Measurements from ENCODE around the gene SEC62. TPM values are rescaled to one million over a fixed set of nuclear protein-coding genes. Genes with fewer than 3 reads are reported as not detected.
A peak's percentile ranks its signal among the peaks of the same experiment; 100 is the strongest.
"Not testable (repeated sequence)": the region's sequence is repeated elsewhere in the genome, so short reads cannot be mapped to it uniquely, and the experiment has no call there.

SEC62 gene
- polyA plus RNA-seq, 1 donor from 2014 or later, result 273 TPM

GRCh38 chr3:170019306-170019705 lies 52.7 kb downstream of the SEC62 start:
- not testable (repeated sequence) for H3K4me3 Mint-ChIP-seq, H3K27me3 Mint-ChIP-seq, H3K4me1 Mint-ChIP-seq, H3K9me3 Mint-ChIP-seq, H3K27ac Mint-ChIP-seq, H3K36me3 Mint-ChIP-seq

DNA sequence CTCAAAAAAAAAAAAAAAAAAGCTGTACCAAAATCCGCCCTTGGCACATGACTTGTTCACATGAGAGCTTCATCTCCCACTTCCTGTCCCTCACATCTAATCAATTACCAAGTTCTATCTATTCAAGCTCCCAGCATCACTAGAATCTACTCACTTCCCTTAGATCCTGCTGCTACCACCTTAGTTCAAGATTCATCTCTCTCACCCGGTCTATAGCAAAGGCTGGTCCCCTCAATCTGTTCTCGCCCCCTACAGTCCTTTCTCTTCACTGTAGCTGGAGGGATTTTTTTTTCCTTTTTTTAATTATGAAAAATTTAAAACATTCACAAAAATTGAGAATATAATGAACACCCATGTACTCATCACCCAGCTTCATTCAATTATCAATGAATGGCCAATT lies 54.5 kb downstream of the SEC62 start:
- no peak overlapping the region for H3K27ac Mint-ChIP-seq
- H3K9me3 Mint-ChIP-seq, result no peaks in the 10 kb centered on the region
- H3K36me3 Mint-ChIP-seq, result peaks cover 6% of the 10 kb centered on the region
- no peak overlapping the region for H3K4me3 Mint-ChIP-seq
- H3K27me3 Mint-ChIP-seq, result peaks cover 7% of the 10 kb centered on the region
- H3K4me1 Mint-ChIP-seq, result no peaks in the 10 kb centered on the region

GRCh38 chr3:170022336-170022735 lies 55.7 kb downstream of the SEC62 start:
- Mint-ChIP-seq H3K4me1 (peaks cover 2% of the 10 kb centered on the region in 3 donors), H3K27me3 (peaks cover 7% of the 10 kb centered on the region), H3K27ac (no peak overlapping the region), H3K4me3 (no peak overlapping the region), H3K36me3 (peaks cover 6% of the 10 kb centered on the region), H3K9me3 (no peaks in the 10 kb centered on the region)

GRCh38 chr3:170023165-170023564 lies 56.6 kb downstream of the SEC62 start:
- Mint-ChIP-seq H3K27me3 (peaks cover 7% of the 10 kb centered on the region), H3K4me1 (peaks cover 6 to 8% (median 6%) of the 10 kb centered on the region in 3 donors), H3K4me3 (no peak overlapping the region), H3K27ac (no peak overlapping the region), H3K36me3 (peaks cover 7% of the 10 kb centered on the region), H3K9me3 (no peaks in the 10 kb centered on the region)

- Mint-ChIP-seq H3K27ac (no peak overlapping the region), H3K4me1 (peaks cover 6 to 8% (median 6%) of the 10 kb centered on the region in 3 donors), H3K27me3 (peaks cover 9% of the 10 kb centered on the region), H3K36me3 (peaks cover 7% of the 10 kb centered on the region), H3K9me3 (no peaks in the 10 kb centered on the region), H3K4me3 (no peak overlapping the region)
Measured at GRCh38 chr3:170024581-170024980, 58.0 kb downstream of the SEC62 start.

GRCh38 chr3:170027233-170028102 lies 60.9 kb downstream of the SEC62 start:
- no peaks in the 10 kb centered on the region for H3K9me3 Mint-ChIP-seq
- H3K36me3 Mint-ChIP-seq, result peaks cover 7% of the 10 kb centered on the region
- peaks cover 8% of the 10 kb centered on the region for H3K27me3 Mint-ChIP-seq
- H3K4me1 Mint-ChIP-seq, result peaks cover 6 to 8% (median 6%) of the 10 kb centered on the region in 3 donors
- H3K27ac Mint-ChIP-seq, result peak overlapping the region in 2 of 3 donors; percentile 33 to 89
- H3K4me3 Mint-ChIP-seq, result no peak overlapping the region

GRCh38 chr3:170033489-170033888 lies 66.9 kb downstream of the SEC62 start:
- Mint-ChIP-seq H3K9me3 (no peaks in the 10 kb centered on the region), H3K4me3 (peak overlapping the region in 2 of 4 donors; percentile 25), H3K36me3 (peaks cover 2% of the 10 kb centered on the region), H3K27me3 (peaks cover 3% of the 10 kb centered on the region), H3K27ac (peak overlapping the region in 2 of 3 donors; percentile 16 to 46), H3K4me1 (peaks cover 10 to 11% (median 10%) of the 10 kb centered on the region in 3 donors)

GRCh38 chr3:170037463-170038433 lies 71.1 kb downstream of the SEC62 start, which contains the start of gene GPR160:
Gene GPR160, plus strand, starts transcription at chr3:170037995. Its CDS starts 45,978 bp downstream, at chr3:170083973.
- Mint-ChIP-seq H3K9me3 (no peaks in the 10 kb centered on the region), H3K36me3 (peaks cover 5% of the 10 kb centered on the region), H3K4me1 (peaks cover 24 to 33% (median 25%) of the 10 kb centered on the region in 3 donors), H3K27me3 (no peaks in the 10 kb centered on the region), H3K4me3 (peak within 1 kb of the TSS; percentile 89 to 97 (median 95)), H3K27ac (peak within 1 kb of the TSS; percentile 89 to 92 (median 90))

DNA sequence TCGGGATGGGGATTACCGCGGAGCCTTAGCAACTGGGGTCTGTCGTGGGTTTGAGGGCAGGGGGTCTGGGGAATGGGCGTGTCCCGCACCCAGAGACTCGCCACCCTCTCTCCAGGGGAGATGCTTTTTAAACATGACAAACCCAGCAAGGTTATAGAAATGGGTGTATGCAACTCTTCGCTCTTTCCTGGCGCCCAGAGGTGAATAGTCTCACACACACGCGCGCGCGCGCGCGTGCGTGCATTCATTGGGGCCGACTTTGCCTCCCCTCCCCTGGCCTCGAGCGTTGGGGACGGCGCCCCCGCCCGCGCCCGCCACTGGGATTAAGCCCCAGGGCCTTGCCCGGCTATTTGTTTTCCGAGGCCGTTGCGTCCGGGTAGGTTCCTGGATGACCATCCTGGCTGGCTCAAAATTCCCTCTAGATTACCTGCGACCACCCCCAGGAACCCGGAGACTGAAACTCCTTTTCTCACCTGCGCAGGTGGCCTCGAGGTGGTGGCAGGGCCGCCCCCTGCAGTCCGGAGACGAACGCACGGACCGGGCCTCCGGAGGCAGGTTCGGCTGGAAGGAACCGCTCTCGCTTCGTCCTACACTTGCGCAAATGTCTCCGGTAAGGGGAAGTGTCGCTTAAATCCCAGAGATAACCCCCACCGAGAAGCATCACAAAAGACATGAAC lies 72.0 kb downstream of the SEC62 start:
- Mint-ChIP-seq H3K27me3 (no peaks in the 10 kb centered on the region), H3K9me3 (no peaks in the 10 kb centered on the region), H3K4me1 (peaks cover 22 to 32% (median 22%) of the 10 kb centered on the region in 3 donors), H3K36me3 (peaks cover 5% of the 10 kb centered on the region), H3K4me3 (peak overlapping the region; percentile 89 to 97 (median 95)), H3K27ac (peak overlapping the region; percentile 89 to 92 (median 90))

DNA sequence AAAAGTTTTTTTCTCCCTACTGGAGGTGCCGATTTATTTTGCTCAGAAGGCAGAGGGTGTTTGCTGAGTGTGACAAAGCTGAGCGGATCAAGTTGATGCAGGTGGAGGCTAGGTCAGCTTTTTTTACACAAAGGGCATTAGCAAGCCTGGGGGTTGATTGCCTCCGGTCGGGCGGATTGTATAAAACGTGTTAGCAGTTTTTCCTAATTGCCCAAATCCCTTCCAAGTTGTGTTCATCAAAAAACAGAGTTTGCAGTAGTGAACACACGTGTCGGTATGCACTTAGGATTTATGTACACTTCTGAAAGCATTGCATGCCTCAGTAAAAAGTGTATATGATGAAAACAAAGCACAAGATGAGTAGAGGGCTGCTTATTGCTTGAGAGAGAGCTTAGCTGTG lies 73.8 kb downstream of the SEC62 start:
- H3K4me3 Mint-ChIP-seq, result peak overlapping the region in 3 of 4 donors; percentile 28 to 94 (median 44)
- H3K9me3 Mint-ChIP-seq, result no peaks in the 10 kb centered on the region
- peaks cover 5% of the 10 kb centered on the region for H3K36me3 Mint-ChIP-seq
- H3K4me1 Mint-ChIP-seq, result peaks cover 26 to 40% (median 31%) of the 10 kb centered on the region in 3 donors
- H3K27me3 Mint-ChIP-seq, result no peaks in the 10 kb centered on the region
- H3K27ac Mint-ChIP-seq, result peak overlapping the region in 2 of 3 donors; percentile 45 to 62

- Mint-ChIP-seq H3K27ac (peak overlapping the region; percentile 70 to 80 (median 78)), H3K4me3 (peak overlapping the region in 2 of 4 donors; percentile 23 to 45), H3K36me3 (peaks cover 5% of the 10 kb centered on the region), H3K9me3 (no peaks in the 10 kb centered on the region), H3K4me1 (peaks cover 34 to 42% (median 38%) of the 10 kb centered on the region in 3 donors), H3K27me3 (no peaks in the 10 kb centered on the region)
Measured at GRCh38 chr3:170043506-170043905, 76.9 kb downstream of the SEC62 start.

- no peaks in the 10 kb centered on the region for H3K27me3 Mint-ChIP-seq
- H3K27ac Mint-ChIP-seq, result peak overlapping the region; percentile 70 to 93 (median 80)
- H3K4me1 Mint-ChIP-seq, result peaks cover 32 to 36% (median 35%) of the 10 kb centered on the region in 3 donors
- no peaks in the 10 kb centered on the region for H3K9me3 Mint-ChIP-seq
- peaks cover 5% of the 10 kb centered on the region for H3K36me3 Mint-ChIP-seq
- peak overlapping the region in 3 of 4 donors; percentile 28 to 70 (median 64) for H3K4me3 Mint-ChIP-seq
Measured at GRCh38 chr3:170044271-170044670, 77.7 kb downstream of the SEC62 start.

DNA sequence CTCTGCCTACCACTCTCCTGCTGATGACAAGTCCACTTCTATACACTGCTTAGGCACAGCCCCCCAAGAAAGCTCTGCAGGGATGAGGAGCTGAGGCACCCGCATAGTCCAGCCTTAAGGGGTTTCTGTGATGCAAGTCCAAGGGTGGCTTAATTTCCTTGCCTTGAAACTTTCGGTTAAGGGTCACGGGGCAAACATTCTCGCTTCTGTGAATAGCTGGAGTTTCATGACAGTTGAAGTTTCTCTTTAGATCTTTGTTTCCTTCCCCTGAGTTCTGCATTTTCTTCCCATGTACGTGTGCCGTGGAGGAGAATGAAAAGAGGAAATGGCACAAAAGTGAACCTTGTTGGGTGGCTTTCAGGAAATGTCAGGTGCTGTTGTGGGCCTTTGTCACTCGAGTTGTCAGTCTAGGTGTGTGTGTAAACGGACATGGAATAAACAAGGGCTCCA lies 78.2 kb downstream of the SEC62 start:
- Mint-ChIP-seq H3K4me1 (peaks cover 29 to 36% (median 33%) of the 10 kb centered on the region in 3 donors), H3K36me3 (peaks cover 5% of the 10 kb centered on the region), H3K27ac (peak overlapping the region; percentile 70 to 93 (median 80)), H3K9me3 (no peaks in the 10 kb centered on the region), H3K27me3 (no peaks in the 10 kb centered on the region), H3K4me3 (peak overlapping the region; percentile 28 to 78 (median 67))

All from IgD-negative memory B cell (primary cell).